ENCODE results near the gene TLE7. TPM values are rescaled to one million over a fixed set of nuclear protein-coding genes. Genes with fewer than 3 reads are reported as not detected.

Gene TLE7
- total RNA-seq (2022; extraction: Qiagen RNA extraction), result not detected in 5 replicates

GRCh38 chr16:71442051-71442440 is at the start of gene TLE7:
TSS of gene TLE7 (minus strand) at chr16:71442054. CDS start at chr16:71433324, 8,730 bp downstream.

GRCh38 chr16:71489122-71489521 is 47.3 kb upstream of the TLE7 start, which contains the start of gene ZNF19:
TSS of gene ZNF19 (minus strand) at chr16:71489324. CDS start at chr16:71482114, 7,210 bp downstream.

GRCh38 chr16:71461686-71462648 is 20.1 kb upstream of the TLE7 start, which contains the start of gene ZNF23:
TSS of gene ZNF23 (minus strand) at chr16:71462247. CDS start at chr16:71456796, 5,451 bp downstream.

Other genes with a start within 250 kb of the TLE7 start
- 0.25 to 0.48 TPM (median 0.45 TPM) in 5 replicates for gene HYDIN, start 211.3 kb downstream of the TLE7 start, total RNA-seq (2022; extraction: Qiagen RNA extraction)
- 10.7 to 14.9 TPM (median 12.9 TPM) in 5 replicates for gene CMTR2, start 152.7 kb downstream of the TLE7 start, total RNA-seq (2022; extraction: Qiagen RNA extraction)
- 4.6 to 6.3 TPM (median 5.1 TPM) in 5 replicates for gene CALB2, start 83.3 kb downstream of the TLE7 start, total RNA-seq (2022; extraction: Qiagen RNA extraction)
- gene ZNF23, start 20.2 kb upstream of the TLE7 start, total RNA-seq (2022; extraction: Qiagen RNA extraction), result 5.0 to 7.8 TPM (median 5.1 TPM) in 5 replicates
- 1.2 to 2.1 TPM (median 1.9 TPM) in 5 replicates for gene ZNF19, start 47.3 kb upstream of the TLE7 start, total RNA-seq (2022; extraction: Qiagen RNA extraction)
- gene CHST4, start 84.4 kb upstream of the TLE7 start, total RNA-seq (2022; extraction: Qiagen RNA extraction), result 0.06 to 0.13 TPM (median 0.13 TPM) in 3 of 5 replicates, not detected in the others
- gene TAT, start 135.0 kb upstream of the TLE7 start, total RNA-seq (2022; extraction: Qiagen RNA extraction), result 0.03 to 0.15 TPM (median 0.05 TPM) in 4 of 5 replicates, not detected in the other
- 0.27 to 0.45 TPM (median 0.32 TPM) in 5 replicates for gene MARVELD3, start 184.1 kb upstream of the TLE7 start, total RNA-seq (2022; extraction: Qiagen RNA extraction)